Endothelial cell of umbilical vein (primary cell): ENCODE results near the gene KRT33B. TPM values are rescaled to one million over a fixed set of nuclear protein-coding genes. Genes with fewer than 3 reads are reported as not detected.

Source experiments
- BruUV-seq: library from RNA; stranded (reverse); fragments of 400-500 nt; replicated peaks from 2 replicates; lab custom pipeline; 2021; lab: Mats Ljungman, UMichigan
- CTCF ChIA-PET: fragments of 300-600, 350-600 bp; sonication (Branson Sonifier 250); formaldehyde crosslinking; loops from one replicate; lab custom pipeline; 2021; ENCODE audit warnings: antibody characterized with exemption, inconsistent platforms; lab: Charles Lee
- POLR2A ChIA-PET: fragments of 300-600, 350-600 bp; sonication (Branson Sonifier 250); formaldehyde crosslinking; loops from one replicate; lab custom pipeline; 2021; ENCODE audit warnings: antibody characterized with exemption, inconsistent platforms; lab: Charles Lee
- DNase-seq: peaks from one replicate; pipeline ENCODE4 v3.0.0-alpha.2; 2011; ENCODE audit warnings: low read depth, low spot score
- FAIRE-seq: peaks from 2 replicates; lab custom pipeline; 2011; peaks lifted over from hg19 to GRCh38; lab: Jason Lieb, UNC
- H2AFZ ChIP-seq: 2 replicates; pipeline ENCODE4 v1.6.0; 2012; ENCODE audit warnings: low read depth, low read length, control low read depth, inconsistent platforms
- H3K27ac ChIP-seq: 2 replicates; pipeline ENCODE4 v1.5.1; 2011; ENCODE audit warnings: low read depth, mild to moderate bottlenecking, control low read depth, low read length, moderate library complexity; ENCODE audit not compliant: insufficient read depth
- H3K27me3 ChIP-seq, 2 experiments: 2 replicates each; pipeline versions ENCODE4 v1.6.0 to v1.6.1; 2011; ENCODE audit warnings: low read length in 2 of 2, mixed read lengths in 1 of 2; ENCODE audit not compliant: control insufficient read depth in 2 of 2, insufficient read depth in 2 of 2
- H3K36me3 ChIP-seq, 2 experiments: 2 replicates in 1 of 2; 3 replicates in 1 of 2; pipeline ENCODE4 v1.5.1; 2011; ENCODE audit warnings: low read length in 2 of 2, mild to moderate bottlenecking in 1 of 2, moderate library complexity in 1 of 2; ENCODE audit not compliant: control insufficient read depth in 2 of 2, insufficient read depth in 2 of 2; ENCODE audit errors: extremely low read depth in 1 of 2
- H3K4me1 ChIP-seq: 3 replicates; pipeline ENCODE4 v1.5.1; 2011; ENCODE audit warnings: mild to moderate bottlenecking, low read length; ENCODE audit not compliant: control insufficient read depth, insufficient read depth; ENCODE audit errors: extremely low read depth
- H3K4me2 ChIP-seq: 2 replicates; pipeline ENCODE4 v1.6.1; 2011; ENCODE audit warnings: low read length, control low read depth, mixed read lengths; ENCODE audit not compliant: insufficient read depth
- H3K4me3 ChIP-seq, 3 experiments: fragments of 200-600 bp in 1 of 3; sonication (generic), shearing (Covaris generic) in 1 of 3; replicated peaks in 1 of 3; 2 replicates each; pipeline ENCODE4 v1.5.1; 2011 to 2016; ENCODE audit warnings: control low read depth in 3 of 3, low read length in 3 of 3, mild to moderate bottlenecking in 2 of 3, inconsistent platforms in 1 of 3, low read depth in 1 of 3, moderate library complexity in 1 of 3; ENCODE audit not compliant: insufficient read depth in 1 of 3
- H3K79me2 ChIP-seq: 2 replicates; pipeline ENCODE4 v1.6.0; 2012; ENCODE audit warnings: low read length, inconsistent platforms; ENCODE audit not compliant: control insufficient read depth, insufficient read depth
- H3K9ac ChIP-seq: replicated peaks from 2 replicates; pipeline ENCODE3; 2011; ENCODE audit warnings: low read length, control low read depth; ENCODE audit not compliant: insufficient read depth; ENCODE audit errors: extremely low read depth
- H3K9me1 ChIP-seq: replicated peaks from 3 replicates; pipeline ENCODE4 v1.6.0; 2011; ENCODE audit warnings: mild to moderate bottlenecking, low read length; ENCODE audit not compliant: control insufficient read depth, insufficient read depth; ENCODE audit errors: extremely low read depth
- H3K9me3 ChIP-seq: replicated peaks from 2 replicates; pipeline ENCODE4 v1.5.1; 2012; ENCODE audit warnings: low read length, inconsistent platforms; ENCODE audit not compliant: control insufficient read depth, insufficient read depth
- H4K20me1 ChIP-seq: replicated peaks from 2 replicates; pipeline ENCODE3; 2011; ENCODE audit warnings: mild to moderate bottlenecking, low read length; ENCODE audit not compliant: control insufficient read depth, insufficient read depth; ENCODE audit errors: extremely low read depth
- EZH2 ChIP-seq: IDR thresholded peaks from 2 replicates; pipeline ENCODE4 v1.6.1; 2012; ENCODE audit warnings: borderline replicate concordance, low read depth, mild to moderate bottlenecking, moderate library complexity, low read length, inconsistent platforms; ENCODE audit not compliant: severe bottlenecking
- FOS ChIP-seq: IDR thresholded peaks from 2 replicates; pipeline ENCODE4 v1.6.1; 2011; ENCODE audit warnings: mild to moderate bottlenecking, low read length, moderate library complexity, borderline replicate concordance; ENCODE audit not compliant: insufficient read depth
- GATA2 ChIP-seq: IDR thresholded peaks from 2 replicates; pipeline ENCODE4 v1.7.0; 2011; ENCODE audit warnings: low read depth, mild to moderate bottlenecking, moderate library complexity, mixed read lengths, low read length; ENCODE audit not compliant: insufficient read length, insufficient read depth
- JUN ChIP-seq: IDR thresholded peaks from 2 replicates; pipeline ENCODE4 v1.6.1; 2011; ENCODE audit warnings: borderline replicate concordance, low read depth; ENCODE audit not compliant: insufficient read length, insufficient read depth
- MAX ChIP-seq: IDR thresholded peaks from 2 replicates; pipeline ENCODE4 v1.6.1; 2011; ENCODE audit not compliant: insufficient read depth, insufficient read length
- MYC ChIP-seq: IDR thresholded peaks from one replicate; pipeline ENCODE4 v1.6.1; 2011; ENCODE audit warnings: mild to moderate bottlenecking, low read depth, low read length
- POLR2A ChIP-seq: IDR thresholded peaks from 2 replicates; pipeline ENCODE4 v1.6.1; 2012; ENCODE audit warnings: low read depth, mild to moderate bottlenecking, control low read depth, low read length
- POLR2AphosphoS5 ChIP-seq: IDR thresholded peaks from 2 replicates; pipeline ENCODE4 v1.6.1; 2012; ENCODE audit warnings: low read depth, mild to moderate bottlenecking, control low read depth, low read length, moderate library complexity; ENCODE audit not compliant: insufficient read depth
- dilution Hi-C: fragments of 300-500 bp; cut with MboI; formaldehyde crosslinking; loops from one replicate; pipeline ENCODE4 v1.15.0; 2019; ENCODE audit warnings: low sequenced_read_pairs; ENCODE audit not compliant: extremely low pct_ligation_motif_present
- intact Hi-C: fragments of 100-400 bp; cut with micrococcal nuclease; formaldehyde crosslinking; loops from one replicate; pipeline ENCODE4 v1.10.0; 2022
- polyA plus RNA-seq, 4 experiments: library from polyadenylated mRNA; depleted of rRNA in 3 of 4; stranded (reverse) in 3 of 4; unstranded in 1 of 4; fragments of >200 nt; gene quantifications; 2 replicates each; pipeline versions ENCODE4 v1.2.1 to v1.2.3, GENCODE V29; 2011 to 2012; ENCODE audit warnings: missing spikeins in 1 of 4
- total RNA-seq: library from RNA; stranded (reverse); gene quantifications from 2 replicates; pipeline ENCODE4 v1.2.3, GENCODE V29; 2021
- TF ChIP-seq, protein P1 (sequence below), 2 donors: IDR thresholded peaks; 1 replicate in 1 of 2; 2 replicates in 1 of 2; pipeline ENCODE4 v1.5.1; 2011; ENCODE audit warnings: low read length in 2 of 2, mild to moderate bottlenecking in 2 of 2, moderate library complexity in 2 of 2, control low read depth in 1 of 2, inconsistent platforms in 1 of 2, low read depth in 1 of 2; ENCODE audit not compliant: insufficient read depth in 1 of 2; ENCODE audit errors: extremely low read depth in 1 of 2

Gene KRT33B
- total and polyA plus RNA-seq, 2 donors (not counting 3 experiments of a cell fraction or from before 2014, with no cell fraction given), result not detected

DNA sequence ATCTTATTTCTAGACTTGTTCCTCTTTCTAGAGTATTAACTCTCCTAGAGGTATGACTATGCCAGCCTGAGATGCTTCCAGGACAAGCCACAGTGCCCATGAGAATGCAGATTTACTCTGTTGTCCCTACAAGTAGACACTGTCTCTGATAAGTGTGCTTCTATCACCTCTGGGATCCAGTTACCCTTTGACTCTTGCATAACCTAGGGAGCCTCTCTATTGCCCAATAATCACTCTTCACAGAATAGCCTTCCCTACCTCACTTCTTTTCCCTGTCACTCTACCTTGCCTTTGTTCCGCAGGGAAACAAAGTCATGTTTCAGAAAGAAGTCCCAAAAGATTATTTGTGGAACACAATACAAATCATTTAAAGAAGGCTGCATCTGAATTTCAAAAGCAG, 14.1 kb upstream of the KRT33B start:
- POLR2A ChIA-PET, result no interaction called here
- FAIRE-seq, result no peak
- no TSS peak for BruUV-seq
- TF ChIP-seq EZH2, result no peak
- TF ChIP-seq, protein P1, sequence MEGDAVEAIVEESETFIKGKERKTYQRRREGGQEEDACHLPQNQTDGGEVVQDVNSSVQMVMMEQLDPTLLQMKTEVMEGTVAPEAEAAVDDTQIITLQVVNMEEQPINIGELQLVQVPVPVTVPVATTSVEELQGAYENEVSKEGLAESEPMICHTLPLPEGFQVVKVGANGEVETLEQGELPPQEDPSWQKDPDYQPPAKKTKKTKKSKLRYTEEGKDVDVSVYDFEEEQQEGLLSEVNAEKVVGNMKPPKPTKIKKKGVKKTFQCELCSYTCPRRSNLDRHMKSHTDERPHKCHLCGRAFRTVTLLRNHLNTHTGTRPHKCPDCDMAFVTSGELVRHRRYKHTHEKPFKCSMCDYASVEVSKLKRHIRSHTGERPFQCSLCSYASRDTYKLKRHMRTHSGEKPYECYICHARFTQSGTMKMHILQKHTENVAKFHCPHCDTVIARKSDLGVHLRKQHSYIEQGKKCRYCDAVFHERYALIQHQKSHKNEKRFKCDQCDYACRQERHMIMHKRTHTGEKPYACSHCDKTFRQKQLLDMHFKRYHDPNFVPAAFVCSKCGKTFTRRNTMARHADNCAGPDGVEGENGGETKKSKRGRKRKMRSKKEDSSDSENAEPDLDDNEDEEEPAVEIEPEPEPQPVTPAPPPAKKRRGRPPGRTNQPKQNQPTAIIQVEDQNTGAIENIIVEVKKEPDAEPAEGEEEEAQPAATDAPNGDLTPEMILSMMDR (IDR thresholded peaks at IDR 0.05; ENCODE audit: extremely low read depth in 1 of 2, insufficient read depth in 1 of 2, low read depth in 1 of 2, low read length in 2 of 2), result no peak
- no peak for TF ChIP-seq POLR2A
- no peak for TF ChIP-seq POLR2AphosphoS5
- TF ChIP-seq MYC, result no peak
- no peak for TF ChIP-seq GATA2
- no peak for TF ChIP-seq JUN
- TF ChIP-seq MAX, result no peak
- TF ChIP-seq FOS, result no peak
- Histone ChIP-seq H3K4me3 (no peak overlapping the region), H2AFZ (no peak overlapping the region), H3K27ac (no peak overlapping the region), H4K20me1 (no peaks in the 10 kb centered on the region), H3K9ac (no peak overlapping the region), H3K36me3 (no peaks in the 10 kb centered on the region), H3K9me1 (no peaks in the 10 kb centered on the region), H3K79me2 (no peaks in the 10 kb centered on the region), H3K4me1 (no peaks in the 10 kb centered on the region), H3K27me3 (peaks cover 0 to 5% of the 10 kb centered on the region in 2 experiments), H3K4me2 (no peak overlapping the region), H3K9me3 (no peaks in the 10 kb centered on the region)
- DNase-seq, result no peak
- intact Hi-C loops, result no loop called here
- CTCF ChIA-PET, result no interaction called here
- dilution Hi-C loops, result no loop called here
